ENCODE data around the gene CCNB1IP1. TPM values are rescaled to one million over a fixed set of nuclear protein-coding genes. Genes with fewer than 3 reads are reported as not detected.

The CCNB1IP1 gene
- total and polyA plus RNA-seq, 2 of the 8 experiments (the other 6 are each of a cell fraction or from before 2014, with no cell fraction given): 173 to 277 TPM

- TF ChIP-seq BACH1 (IDR thresholded peaks at IDR 0.05; ENCODE audit: low read length): no peak
- TF ChIP-seq JUND (IDR thresholded peaks at IDR 0.05; ENCODE audit: low read length): no peak
- no peak for TF ChIP-seq JUN (IDR thresholded peaks at IDR 0.05; ENCODE audit: low read depth, low read length)
- TF ChIP-seq TCF12 (IDR thresholded peaks at IDR 0.05; ENCODE audit: low read depth, low read length): no peak
- no peak for TF ChIP-seq SUZ12 (IDR thresholded peaks at IDR 0.05; ENCODE audit: low read length)
Measured at GRCh38 chr14:20347747-20348146, 14.7 kb upstream of the CCNB1IP1 start (continued).
